Measurements from ENCODE around the gene CLCNKA. TPM values are rescaled to one million over a fixed set of nuclear protein-coding genes. Genes with fewer than 3 reads are reported as not detected.
A peak's percentile ranks its signal among the peaks of the same experiment; 100 is the strongest.

The CLCNKA gene
- total RNA-seq (2021; ENCODE audit: unreplicated experiment) (0.10 TPM), Bru-seq, nascent RNA (percentile 14 among the genes with signal in this experiment), BruChase-seq, experiment 1, labeled RNA remaining after a 6-hour chase (percentile 9 among the genes with signal in this experiment), BruChase-seq, experiment 2, labeled RNA remaining after a 2-hour chase (percentile 10 among the genes with signal in this experiment)
- 0.34 and 0.37 TPM in 2 replicates for polyA plus RNA-seq (2012)
- long read RNA-seq, result 0 reads

GRCh38 chr1:16021681-16022080, at the start of gene CLCNKA:
CLCNKA (plus strand) TSS chr1:16022036; CDS start chr1:16022620, 584 bp downstream.
- Histone ChIP-seq H3K9ac (ENCODE audit: low read length) (no peak within 1 kb of the TSS), H3K36me3 (ENCODE audit: control insufficient read depth in 1 of 2, insufficient read depth in 2 of 2, low read length in 2 of 2) (no peaks in the 10 kb centered on the region), H3K9me3 (ENCODE audit: control insufficient read depth in 1 of 2, insufficient read depth in 1 of 2, low read depth in 1 of 2, low read length in 2 of 2) (no peaks in the 10 kb centered on the region), H2AFZ (ENCODE audit: low read depth, low read length, poor library complexity, severe bottlenecking) (no peak within 1 kb of the TSS), H4K20me1 (ENCODE audit: insufficient read depth) (no peaks in the 10 kb centered on the region), H3K4me2 (ENCODE audit: low read length) (no peak within 1 kb of the TSS), H3K79me2 (ENCODE audit: insufficient read depth, low read length) (no peaks in the 10 kb centered on the region), H3K9me2 (ENCODE audit: insufficient read depth) (no peaks in the 10 kb centered on the region), H3K27ac (ENCODE audit: low read depth, low read length) (no peak within 1 kb of the TSS), H3K4me3 (replicated peaks in 1 of 2; ENCODE audit: low read depth in 1 of 2, low read length in 2 of 2) (no peak within 1 kb of the TSS), H3K27me3 (ENCODE audit: insufficient read depth, low read length) (no peaks in the 10 kb centered on the region), H3K4me1 (ENCODE audit: control insufficient read depth in 1 of 2, insufficient read depth in 2 of 2, low read length in 2 of 2) (peaks cover 0 to 10% of the 10 kb centered on the region in 2 experiments; a peak in 2 of 4 replicates)
- no peak for TF ChIP-seq REST (IDR thresholded peaks at IDR 0.05; ENCODE audit: low read depth)
- no peak for TF ChIP-seq ZFX (IDR thresholded peaks at IDR 0.05)
- no peak for TF ChIP-seq TCF7L2 (IDR thresholded peaks at IDR 0.05; ENCODE audit: borderline replicate concordance, extremely low read depth, insufficient read depth, insufficient read length)
- TF ChIP-seq EZH2 (IDR thresholded peaks at IDR 0.05), result no peak
- TF ChIP-seq MAX (IDR thresholded peaks at IDR 0.05), result no peak
- TF ChIP-seq FOSL1 (IDR thresholded peaks at IDR 0.05; ENCODE audit: low read depth), result no peak
- no peak for TF ChIP-seq POLR2A (IDR thresholded peaks at IDR 0.05; ENCODE audit: borderline replicate concordance, extremely low read depth, insufficient read depth, insufficient read length)
- TF ChIP-seq CEBPB (IDR thresholded peaks at IDR 0.05; ENCODE audit: low read depth), result no peak
- no peak for TF ChIP-seq ATF3 (IDR thresholded peaks at IDR 0.05)
- TF ChIP-seq ELF1 (IDR thresholded peaks at IDR 0.05; ENCODE audit: borderline replicate concordance, low read depth), result no peak
- no peak for TF ChIP-seq EZH2phosphoT487 (IDR thresholded peaks at IDR 0.05; ENCODE audit: borderline replicate concordance)
- no peak for TF ChIP-seq CBX3 (IDR thresholded peaks at IDR 0.05; ENCODE audit: low read depth)
- TF ChIP-seq ZBTB33 (IDR thresholded peaks at IDR 0.05; ENCODE audit: extremely low read depth, insufficient replicate concordance, low read length), result no peak
- no peak for TF ChIP-seq JUND (IDR thresholded peaks at IDR 0.05)
- no peak for TF ChIP-seq POLR2AphosphoS5 (IDR thresholded peaks at IDR 0.05; ENCODE audit: low read depth, low read length)
- TF ChIP-seq SIN3A (IDR thresholded peaks at IDR 0.05; ENCODE audit: low read depth), result no peak
- no peak for DNase-seq (ENCODE audit: low read depth, low spot score)
- ChIA-PET CTCF (no interaction called here), RAD21 (ENCODE audit: low non-redundant PET in 1 of 2, low total read pairs in 2 of 2, uncharacterized antibody in 2 of 2, unreplicated experiment in 2 of 2) (no interaction called here), POLR2A (no interaction called here)
- no peak for ATAC-seq
- BruUV-seq (replicated peaks), result no TSS peak
- intact Hi-C loops (cut with micrococcal nuclease), result no loop called here
